Activated CD4-positive, alpha-beta T cell treated with anti-CD3 and anti-CD28 coated beads, Interleukin-2, amount 10 ng/mL, durations not matched to agents 7 days and 5 days (primary cell): Measurements from ENCODE around the gene IQGAP3. TPM values are rescaled to one million over a fixed set of nuclear protein-coding genes. Genes with fewer than 3 reads are reported as not detected.

ENCODE experiments used
- CTCF ChIA-PET: fragments of 350-600 bp; sonication (Branson Sonifier 250); formaldehyde crosslinking; loops from one replicate; lab custom pipeline; 2021; ENCODE audit warnings: antibody characterized with exemption; lab: Charles Lee
- POLR2A ChIA-PET: fragments of 350-600 bp; sonication (Branson Sonifier 250); formaldehyde crosslinking; loops from one replicate; lab custom pipeline; 2021; ENCODE audit warnings: antibody characterized with exemption; lab: Charles Lee
- DNase-seq: peaks from one replicate; pipeline ENCODE4 v3.0.0-alpha.2; 2020
- H3K27ac Mint-ChIP-seq: one replicate; pipeline ENCODE4 v1.8.0; 2021; ENCODE audit warnings: mild to moderate bottlenecking, moderate library complexity, mixed read lengths
- H3K27me3 Mint-ChIP-seq: one replicate; pipeline ENCODE4 v1.8.0; 2021; ENCODE audit warnings: mixed read lengths
- H3K36me3 Mint-ChIP-seq: one replicate; pipeline ENCODE4 v1.8.0; 2021; ENCODE audit warnings: low read depth, mixed read lengths
- H3K4me1 Mint-ChIP-seq: one replicate; pipeline ENCODE4 v1.8.0; 2021; ENCODE audit warnings: mixed read lengths
- H3K4me3 Mint-ChIP-seq: one replicate; pipeline ENCODE4 v1.8.0; 2021; ENCODE audit warnings: mild to moderate bottlenecking, moderate library complexity, mixed read lengths
- H3K9me3 Mint-ChIP-seq: one replicate; pipeline ENCODE4 v1.8.0; 2021; ENCODE audit warnings: mixed read lengths
- total RNA-seq, 2 experiments: library from RNA; stranded (reverse); gene quantifications; one replicate each; pipeline ENCODE4 v1.2.3, GENCODE V29; 2021

Gene IQGAP3
- total RNA-seq, 2 experiments from 2014 or later = 25.2 to 25.5 TPM

DNA sequence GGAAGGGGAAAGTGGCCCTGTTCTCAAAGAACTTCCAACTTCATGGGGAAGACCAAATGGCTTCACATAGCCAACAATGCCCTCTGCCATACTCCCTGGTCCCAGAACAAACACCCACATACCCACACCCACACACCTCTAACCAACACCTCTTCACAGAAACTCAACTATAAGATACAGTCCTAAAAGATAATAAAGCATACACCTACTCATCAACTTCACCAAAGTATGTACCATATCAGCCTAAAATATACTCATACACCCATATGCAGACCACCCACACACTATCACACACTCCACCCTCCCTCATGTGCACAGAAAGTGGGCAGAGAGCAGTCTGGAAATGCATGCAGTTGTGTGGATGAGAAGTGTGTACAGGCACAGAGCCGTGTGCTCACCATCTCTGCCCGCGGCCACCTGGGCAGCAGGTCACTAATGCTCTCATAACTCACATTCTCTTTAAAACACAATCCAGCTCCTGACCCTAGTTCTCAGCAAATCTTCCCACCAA is 27.7 kb downstream of the IQGAP3 start:
- H3K27me3 Mint-ChIP-seq = no peaks in the 10 kb centered on the region
- DNase-seq = no peak
- peaks cover 19% of the 10 kb centered on the region for H3K36me3 Mint-ChIP-seq
- H3K9me3 Mint-ChIP-seq = no peaks in the 10 kb centered on the region
- no peak overlapping the region for H3K27ac Mint-ChIP-seq
- no peak overlapping the region for H3K4me3 Mint-ChIP-seq
- H3K4me1 Mint-ChIP-seq = no peaks in the 10 kb centered on the region
- POLR2A ChIA-PET = no interaction called here
- CTCF ChIA-PET = no interaction called here

DNA sequence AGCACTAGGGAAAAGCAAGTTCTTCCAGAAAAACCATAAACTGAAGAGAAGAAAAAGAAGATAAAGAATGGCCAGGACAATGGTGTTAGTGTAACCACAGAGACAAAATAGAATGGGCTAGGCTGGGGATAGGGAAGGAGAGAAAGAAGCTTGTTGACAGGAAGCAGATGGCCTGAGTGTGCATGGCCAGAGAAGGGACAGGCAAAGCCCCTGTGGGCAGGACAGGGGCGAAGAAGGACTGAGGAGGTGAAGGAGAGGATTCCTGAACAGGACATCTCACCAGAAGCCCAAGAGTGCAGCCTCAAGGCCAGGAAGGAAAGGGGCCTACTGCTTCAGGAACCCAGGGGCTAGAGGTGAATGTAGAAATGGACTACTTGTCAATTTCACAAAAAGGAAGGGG is 29.3 kb downstream of the IQGAP3 start:
- ChIA-PET POLR2A (no interaction called here), CTCF (interaction anchor here (0.6 to 1.0 kb wide), 3 partner anchors 13 to 401 kb away, joined by 3 to 5 read pairs (median 4); no protein-coding TSS in a partner anchor)
- H3K27ac Mint-ChIP-seq = no peak overlapping the region

GRCh38 chr1:156540955-156541354 is 31.4 kb downstream of the IQGAP3 start:
- no peaks in the 10 kb centered on the region for H3K9me3 Mint-ChIP-seq
- ChIA-PET CTCF (interaction anchor here (1.1 to 1.8 kb wide), 3 partner anchors 9 to 39 kb away, joined by 6 to 7 read pairs (median 6); no protein-coding TSS in a partner anchor), POLR2A (no interaction called here)
- no peak overlapping the region for H3K4me3 Mint-ChIP-seq
- peaks cover 6% of the 10 kb centered on the region for H3K4me1 Mint-ChIP-seq
- H3K36me3 Mint-ChIP-seq = peaks cover 18% of the 10 kb centered on the region
- H3K27me3 Mint-ChIP-seq = no peaks in the 10 kb centered on the region
- no peak for DNase-seq
- H3K27ac Mint-ChIP-seq = no peak overlapping the region

More for the DNA sequence above, 29.3 kb downstream of the IQGAP3 start:
- Mint-ChIP-seq H3K36me3 (peaks cover 24% of the 10 kb centered on the region), H3K4me1 (peaks cover 6% of the 10 kb centered on the region), H3K4me3 (no peak overlapping the region), H3K27me3 (no peaks in the 10 kb centered on the region), H3K9me3 (no peaks in the 10 kb centered on the region)
- no peak for DNase-seq

- Mint-ChIP-seq H3K27ac (peak overlapping the region; percentile 9), H3K9me3 (no peaks in the 10 kb centered on the region), H3K4me1 (peaks cover 6% of the 10 kb centered on the region), H3K36me3 (peaks cover 20% of the 10 kb centered on the region), H3K4me3 (no peak overlapping the region), H3K27me3 (no peaks in the 10 kb centered on the region)
- DNase-seq = no peak
- ChIA-PET POLR2A (no interaction called here), CTCF (interaction anchor here (1.7 to 1.8 kb wide), 2 partner anchors 11 to 38 kb away, joined by 6 to 7 read pairs; no protein-coding TSS in a partner anchor)
These were observed 32.5 kb downstream of the IQGAP3 start for GRCh38 chr1:156539818-156540355.

GRCh38 chr1:156538711-156539440 is 33.5 kb downstream of the IQGAP3 start:
- POLR2A ChIA-PET = no interaction called here
- CTCF ChIA-PET = interaction anchor here (1.0 kb wide), 1 partner anchor 13 kb away, joined by 3 read pairs; no protein-coding TSS in a partner anchor
- H3K36me3 Mint-ChIP-seq = peaks cover 20% of the 10 kb centered on the region
- DNase-seq = no peak
- H3K27ac Mint-ChIP-seq = no peak overlapping the region
- H3K4me3 Mint-ChIP-seq = no peak overlapping the region
- H3K4me1 Mint-ChIP-seq = peaks cover 6% of the 10 kb centered on the region
- no peaks in the 10 kb centered on the region for H3K9me3 Mint-ChIP-seq
- H3K27me3 Mint-ChIP-seq = no peaks in the 10 kb centered on the region

- no peak for DNase-seq
- H3K27ac Mint-ChIP-seq = no peak overlapping the region
- H3K4me3 Mint-ChIP-seq = no peak overlapping the region
- POLR2A ChIA-PET = no interaction called here
- H3K9me3 Mint-ChIP-seq = no peaks in the 10 kb centered on the region
- no peaks in the 10 kb centered on the region for H3K27me3 Mint-ChIP-seq
- peaks cover 24% of the 10 kb centered on the region for H3K36me3 Mint-ChIP-seq
- CTCF ChIA-PET = interaction anchor here (2.2 kb wide), 1 partner anchor 56 kb away, joined by 6 read pairs; no protein-coding TSS in a partner anchor
- peaks cover 6% of the 10 kb centered on the region for H3K4me1 Mint-ChIP-seq
These were observed 35.3 kb downstream of the IQGAP3 start for GRCh38 chr1:156537027-156537426.

DNA sequence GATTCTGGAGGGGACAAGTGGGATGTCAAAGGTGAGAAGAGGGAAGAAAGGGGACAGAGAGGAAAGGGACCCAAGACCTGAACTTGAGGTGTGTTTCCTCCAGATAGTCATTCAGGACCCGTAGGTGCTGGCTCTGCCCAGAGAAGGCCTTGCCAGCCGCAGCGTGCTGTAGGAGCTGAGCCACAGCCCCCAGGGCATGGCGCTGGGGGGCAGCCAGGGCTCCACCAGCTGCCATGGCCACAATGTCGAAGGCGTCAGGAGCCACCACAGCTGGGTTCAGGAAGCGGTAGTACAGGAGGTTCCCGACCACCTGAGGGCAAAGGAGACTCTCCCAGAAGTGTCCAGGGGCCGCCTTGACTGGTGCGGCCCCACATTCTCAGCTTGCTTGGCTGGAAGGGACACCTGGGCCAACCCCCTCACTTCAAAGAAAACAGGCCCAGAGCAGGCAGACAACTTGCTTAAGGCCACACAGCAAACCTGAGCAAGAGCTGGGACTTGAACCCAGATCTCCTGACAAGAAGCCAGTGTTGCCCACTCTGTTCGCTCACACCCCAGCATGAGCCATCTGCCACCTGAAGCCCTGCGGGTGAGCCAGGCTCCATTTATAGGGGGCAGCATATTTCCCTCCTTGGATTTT is 37.8 kb downstream of the IQGAP3 start:
- DNase-seq = no peak
- peaks cover 21% of the 10 kb centered on the region for H3K36me3 Mint-ChIP-seq
- no peaks in the 10 kb centered on the region for H3K9me3 Mint-ChIP-seq
- ChIA-PET CTCF (interaction anchor here (1.0 to 1.4 kb wide), 4 partner anchors 10 to 33 kb away, joined by 3 to 4 read pairs (median 3); no protein-coding TSS in a partner anchor), POLR2A (no interaction called here)
- H3K4me1 Mint-ChIP-seq = peaks cover 6% of the 10 kb centered on the region
- H3K27ac Mint-ChIP-seq = no peak overlapping the region
- no peaks in the 10 kb centered on the region for H3K27me3 Mint-ChIP-seq
- no peak overlapping the region for H3K4me3 Mint-ChIP-seq

DNA sequence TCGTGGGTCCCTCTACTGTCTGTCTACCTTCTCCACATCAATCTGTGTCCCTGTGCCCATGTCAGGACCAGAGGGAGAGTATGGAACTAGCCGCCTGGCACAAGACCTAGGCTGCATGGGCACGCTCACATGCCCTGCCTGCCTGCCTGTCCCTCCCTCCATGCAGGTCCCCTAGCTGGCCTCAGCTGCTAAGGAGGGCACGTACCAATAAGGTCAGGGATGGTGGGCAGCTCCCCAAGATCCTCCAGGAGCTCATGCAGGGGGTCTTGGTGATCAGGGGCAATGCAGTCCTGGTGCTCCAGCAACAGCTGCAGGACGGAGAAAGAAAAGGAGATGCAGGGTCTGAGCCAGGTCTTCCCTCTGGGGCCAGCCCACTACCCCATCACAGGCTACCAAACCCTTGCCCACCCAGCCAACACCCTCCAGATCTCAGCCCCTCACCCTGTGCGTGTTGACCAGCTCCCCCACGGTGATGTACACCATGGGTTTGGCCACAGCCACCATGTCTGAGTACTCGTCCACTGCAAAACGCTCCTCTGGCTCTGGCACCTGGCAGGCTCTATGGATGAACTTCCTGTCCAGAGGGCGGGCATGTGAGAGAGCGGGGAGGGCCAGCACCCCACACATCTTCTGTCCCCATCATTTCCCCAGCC is 38.7 kb downstream of the IQGAP3 start:
- Mint-ChIP-seq H3K27ac (no peak overlapping the region), H3K27me3 (no peaks in the 10 kb centered on the region), H3K4me1 (peaks cover 5% of the 10 kb centered on the region), H3K4me3 (no peak overlapping the region), H3K36me3 (peaks cover 19% of the 10 kb centered on the region), H3K9me3 (no peaks in the 10 kb centered on the region)
- ChIA-PET POLR2A (no interaction called here), CTCF (interaction anchor here (1.0 to 2.8 kb wide), 4 partner anchors 10 to 148 kb away, joined by 3 to 9 read pairs (median 3); no protein-coding TSS in a partner anchor)
- no peak for DNase-seq

GRCh38 chr1:156532374-156532773 is 40.0 kb downstream of the IQGAP3 start:
- Mint-ChIP-seq H3K36me3 (peaks cover 26% of the 10 kb centered on the region), H3K9me3 (no peaks in the 10 kb centered on the region)
- POLR2A ChIA-PET = no interaction called here

DNA sequence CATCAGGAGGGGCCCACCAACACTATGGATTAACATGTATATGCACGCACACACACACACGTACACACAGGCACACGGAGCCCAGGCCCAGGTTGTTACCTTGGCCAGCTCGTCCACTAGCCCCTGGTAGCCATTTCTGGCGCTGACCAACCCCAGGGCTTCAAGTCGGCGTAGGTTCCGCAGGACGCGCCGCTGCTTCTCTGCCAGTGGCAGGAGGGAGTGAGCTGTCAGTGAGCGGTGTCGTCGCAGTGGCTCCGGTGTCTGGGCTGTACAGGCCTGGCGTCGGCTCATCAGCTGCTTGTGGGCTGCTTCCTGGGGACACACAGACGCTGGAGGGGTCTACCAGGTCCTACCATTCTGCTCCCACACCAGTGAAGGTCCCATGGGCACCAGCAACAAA is 42.4 kb downstream of the IQGAP3 start:
- H3K9me3 Mint-ChIP-seq = no peaks in the 10 kb centered on the region
- CTCF ChIA-PET = interaction anchor here (1.0 kb wide), 1 partner anchor 13 kb away, joined by 5 read pairs; no protein-coding TSS in a partner anchor
- POLR2A ChIA-PET = no interaction called here
- H3K27ac Mint-ChIP-seq = no peak overlapping the region
- peaks cover 31% of the 10 kb centered on the region for H3K4me1 Mint-ChIP-seq
- no peak for DNase-seq
- no peaks in the 10 kb centered on the region for H3K27me3 Mint-ChIP-seq
- peaks cover 31% of the 10 kb centered on the region for H3K36me3 Mint-ChIP-seq
- no peak overlapping the region for H3K4me3 Mint-ChIP-seq

More at GRCh38 chr1:156532374-156532773, 40.0 kb downstream of the IQGAP3 start:
- H3K27me3 Mint-ChIP-seq = no peaks in the 10 kb centered on the region
- CTCF ChIA-PET = interaction anchor here (0.7 to 2.8 kb wide), 3 partner anchors 9 to 51 kb away, joined by 3 to 9 read pairs (median 6); no protein-coding TSS in a partner anchor
- no peak overlapping the region for H3K4me3 Mint-ChIP-seq
- H3K4me1 Mint-ChIP-seq = peaks cover 16% of the 10 kb centered on the region
- no peak overlapping the region for H3K27ac Mint-ChIP-seq
- DNase-seq = no peak

DNA sequence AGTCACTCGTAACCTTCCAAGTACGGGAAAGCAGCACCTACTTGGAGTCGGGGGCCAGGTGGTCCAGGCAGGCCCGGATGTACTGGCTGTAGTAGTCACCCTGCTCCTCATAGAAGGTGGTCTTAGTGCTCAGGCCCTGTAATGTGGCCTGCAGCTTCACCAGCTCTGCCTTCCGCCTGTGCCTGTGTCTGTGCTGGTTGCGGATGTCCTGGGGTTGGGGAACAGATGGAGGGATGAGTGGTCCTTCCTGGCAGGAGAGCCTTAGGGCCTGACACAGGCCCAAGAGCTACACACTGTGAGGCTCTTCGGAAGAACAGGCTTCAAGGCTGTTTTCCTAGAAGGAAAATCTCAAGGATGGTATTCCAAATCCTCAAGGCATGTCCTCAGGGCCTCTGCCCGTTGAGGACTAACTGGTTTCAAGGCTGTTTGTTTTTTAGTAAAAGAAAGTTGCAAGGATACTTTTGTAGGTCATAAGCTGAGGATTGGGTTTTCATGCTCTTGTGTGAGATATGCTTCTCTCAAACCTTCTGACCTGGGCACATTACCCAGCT is 43.4 kb downstream of the IQGAP3 start:
- H3K4me1 Mint-ChIP-seq = peaks cover 41% of the 10 kb centered on the region
- no peaks in the 10 kb centered on the region for H3K9me3 Mint-ChIP-seq
- POLR2A ChIA-PET = no interaction called here
- H3K27me3 Mint-ChIP-seq = no peaks in the 10 kb centered on the region
- no peak overlapping the region for H3K4me3 Mint-ChIP-seq
- no peak for DNase-seq
- CTCF ChIA-PET = interaction anchor here (0.5 to 2.6 kb wide), 6 partner anchors 14 to 387 kb away, joined by 3 to 9 read pairs (median 4); partner anchors contain the start of gene MEF2D
- peaks cover 31% of the 10 kb centered on the region for H3K36me3 Mint-ChIP-seq
- no peak overlapping the region for H3K27ac Mint-ChIP-seq

GRCh38 chr1:156528231-156528630 is 44.1 kb downstream of the IQGAP3 start:
- peaks cover 44% of the 10 kb centered on the region for H3K4me1 Mint-ChIP-seq
- peaks cover 28% of the 10 kb centered on the region for H3K36me3 Mint-ChIP-seq

More at GRCh38 chr1:156528231-156528630, 44.1 kb downstream of the IQGAP3 start:
- Mint-ChIP-seq H3K27ac (peak overlapping the region; percentile 31), H3K4me3 (no peak overlapping the region), H3K9me3 (no peaks in the 10 kb centered on the region), H3K27me3 (no peaks in the 10 kb centered on the region)
- DNase-seq = no peak
- ChIA-PET POLR2A (interaction anchor here (0.6 kb wide), 1 partner anchor 28 kb away, joined by 3 read pairs; the partner anchor contains the start of gene MEF2D), CTCF (interaction anchor here (0.5 to 2.6 kb wide), 8 partner anchors 14 to 386 kb away, joined by 3 to 9 read pairs (median 4); partner anchors contain the start of gene MEF2D)
